Suppressor macrophage treated with lipopolysaccharide for 4 hours (primary cell): Measurements from ENCODE around the gene TSEN34.
"Not testable (repeated sequence)": the region's sequence is repeated elsewhere in the genome, so short reads cannot be mapped to it uniquely, and the experiment has no call there.

Experiments used
- DNase-seq: peaks from one replicate; pipeline ENCODE4 v3.0.0-alpha.2; 2020

TSEN34 gene

GRCh38 chr19:54189145-54189734, 1.9 kb upstream of the TSEN34 start, which contains the start of gene MBOAT7:
Gene MBOAT7, minus strand, starts transcription at chr19:54189580. Its CDS starts 1,072 bp downstream, at chr19:54188508.
- no peak for DNase-seq

GRCh38 chr19:54189735-54190502, 1.2 kb upstream of the TSEN34 start:
- peak; percentile 100 for DNase-seq

- peak; percentile 100 for DNase-seq
Observed at GRCh38 chr19:54190503-54191010, 551 bp upstream of the TSEN34 start.

GRCh38 chr19:54191811-54192453, 824 bp downstream of the TSEN34 start:
- DNase-seq, result no peak

- DNase-seq, result no peak
Observed at GRCh38 chr19:54193011-54193410, 1.9 kb downstream of the TSEN34 start.

GRCh38 chr19:54194463-54194862, 3.4 kb downstream of the TSEN34 start:
- not testable (repeated sequence) for DNase-seq

GRCh38 chr19:54196536-54196935, 5.4 kb downstream of the TSEN34 start:
- DNase-seq, result no peak

- DNase-seq, result peak; percentile 37
Observed at GRCh38 chr19:54197121-54197520, 6.0 kb downstream of the TSEN34 start.

GRCh38 chr19:54199401-54199800, 8.3 kb downstream of the TSEN34 start:
- no peak for DNase-seq

- DNase-seq, result no peak
Observed at GRCh38 chr19:54201172-54201701, 10.1 kb downstream of the TSEN34 start.

GRCh38 chr19:54201980-54202379, 10.9 kb downstream of the TSEN34 start:
- no peak for DNase-seq

GRCh38 chr19:54203151-54203611, 12.1 kb downstream of the TSEN34 start:
- no peak for DNase-seq

- no peak for DNase-seq
Observed at GRCh38 chr19:54204767-54205468, 13.8 kb downstream of the TSEN34 start.

- peak; percentile 54 for DNase-seq
Observed at GRCh38 chr19:54206030-54206830, 15.1 kb downstream of the TSEN34 start.

- DNase-seq, result no peak
Observed at GRCh38 chr19:54206831-54207177, 15.7 kb downstream of the TSEN34 start.

- not testable (repeated sequence) for DNase-seq
Observed at GRCh38 chr19:54207193-54207592, 16.1 kb downstream of the TSEN34 start.

- no peak for DNase-seq
Observed at GRCh38 chr19:54207676-54207982, 16.5 kb downstream of the TSEN34 start.

- DNase-seq, result peak; percentile 99
Observed at GRCh38 chr19:54207983-54208783, 17.1 kb downstream of the TSEN34 start.

GRCh38 chr19:54208784-54209057, 17.6 kb downstream of the TSEN34 start:
- DNase-seq, result no peak

GRCh38 chr19:54209058-54209810, 18.1 kb downstream of the TSEN34 start:
- DNase-seq, result no peak
